GM18519 (cell line): ENCODE measurements around the gene ELMO1.
"Not testable (repeated sequence)": the region's sequence is repeated elsewhere in the genome, so short reads cannot be mapped to it uniquely, and the experiment has no call there.

Experiments used
- ATAC-seq: cut with Tn5 transposase; IDR thresholded peaks from one replicate; pipeline ENCODE4 v1.9.1; 2021; ENCODE audit warnings: mild to moderate bottlenecking, moderate library complexity; ENCODE audit not compliant: unreplicated experiment, low FRiP score

The ELMO1 gene

DNA sequence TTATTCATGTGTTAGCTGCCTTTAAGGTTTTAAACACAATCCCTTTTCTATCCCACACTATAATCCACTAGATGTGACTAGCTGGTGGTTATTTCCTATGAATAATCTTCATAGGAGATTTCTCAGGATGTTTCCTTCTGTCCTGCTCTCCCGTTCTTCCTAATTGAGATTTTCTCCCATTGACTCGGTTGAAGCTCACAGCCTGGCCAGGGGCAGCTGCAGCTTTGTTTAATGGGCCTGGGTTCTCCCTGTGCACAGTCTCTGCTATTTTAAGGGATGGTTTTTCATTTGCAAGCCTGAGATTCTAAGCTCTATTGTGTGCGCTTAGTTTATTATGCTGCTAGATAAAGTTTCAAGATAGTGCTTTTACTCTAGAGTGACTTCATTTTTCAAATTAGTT lies 441.0 kb downstream of the ELMO1 start:
- ATAC-seq: no peak

DNA sequence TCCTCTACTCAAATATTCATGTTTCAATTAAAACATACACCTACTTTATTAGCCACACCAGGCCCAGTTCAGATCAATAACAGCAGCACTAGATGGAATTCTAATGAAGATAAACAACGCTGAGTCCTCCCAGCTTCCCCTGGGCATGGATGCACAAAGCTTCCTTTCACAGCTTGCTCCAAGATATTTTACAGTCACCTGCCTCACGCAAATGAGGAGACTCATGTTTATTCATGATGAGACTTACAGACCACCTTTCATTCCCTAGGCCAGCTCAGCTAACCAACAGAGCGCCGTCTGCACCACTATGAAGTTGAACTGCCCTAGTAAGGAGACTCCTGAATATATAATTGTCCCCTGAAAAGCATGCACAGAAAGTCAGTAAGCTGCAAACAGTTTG lies 441.4 kb downstream of the ELMO1 start:
- ATAC-seq: no peak

DNA sequence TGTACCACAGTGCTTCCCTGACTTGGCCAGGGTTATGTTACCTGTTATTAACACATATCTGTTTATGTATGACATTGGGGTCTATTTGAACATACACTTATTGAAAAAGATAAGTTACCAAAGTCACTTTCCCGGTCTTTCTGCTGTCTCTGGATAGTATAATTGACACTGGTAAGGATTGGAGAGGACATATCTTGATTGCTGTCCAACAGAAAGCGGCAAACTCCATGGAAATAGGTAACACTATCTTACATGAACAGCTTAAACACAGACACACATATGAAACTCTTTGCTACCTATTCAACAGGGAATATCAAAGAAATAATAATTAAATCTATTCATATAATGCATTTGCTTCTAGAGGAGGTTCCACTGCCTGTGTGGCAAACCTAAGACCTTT lies 441.9 kb downstream of the ELMO1 start:
- ATAC-seq: no peak

DNA sequence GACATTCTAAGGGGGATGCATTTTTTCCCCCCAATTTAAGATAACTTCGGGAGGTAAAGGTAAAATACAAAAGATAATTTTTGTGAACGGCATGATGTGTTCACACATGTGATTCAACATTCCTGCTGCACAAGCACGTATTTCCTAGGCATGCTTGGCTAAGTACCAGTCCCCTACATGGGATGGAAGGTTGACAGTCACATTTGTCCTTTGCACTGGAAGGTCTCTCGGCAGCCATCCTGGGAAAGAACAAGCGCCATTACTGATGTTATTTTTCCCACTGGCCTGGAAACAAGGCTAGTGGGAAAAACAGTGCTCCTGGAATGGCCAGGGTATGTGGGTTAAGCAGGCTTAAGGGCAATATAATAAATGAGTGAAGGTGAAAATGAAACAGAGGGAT lies 448.2 kb downstream of the ELMO1 start:
- no peak for ATAC-seq

DNA sequence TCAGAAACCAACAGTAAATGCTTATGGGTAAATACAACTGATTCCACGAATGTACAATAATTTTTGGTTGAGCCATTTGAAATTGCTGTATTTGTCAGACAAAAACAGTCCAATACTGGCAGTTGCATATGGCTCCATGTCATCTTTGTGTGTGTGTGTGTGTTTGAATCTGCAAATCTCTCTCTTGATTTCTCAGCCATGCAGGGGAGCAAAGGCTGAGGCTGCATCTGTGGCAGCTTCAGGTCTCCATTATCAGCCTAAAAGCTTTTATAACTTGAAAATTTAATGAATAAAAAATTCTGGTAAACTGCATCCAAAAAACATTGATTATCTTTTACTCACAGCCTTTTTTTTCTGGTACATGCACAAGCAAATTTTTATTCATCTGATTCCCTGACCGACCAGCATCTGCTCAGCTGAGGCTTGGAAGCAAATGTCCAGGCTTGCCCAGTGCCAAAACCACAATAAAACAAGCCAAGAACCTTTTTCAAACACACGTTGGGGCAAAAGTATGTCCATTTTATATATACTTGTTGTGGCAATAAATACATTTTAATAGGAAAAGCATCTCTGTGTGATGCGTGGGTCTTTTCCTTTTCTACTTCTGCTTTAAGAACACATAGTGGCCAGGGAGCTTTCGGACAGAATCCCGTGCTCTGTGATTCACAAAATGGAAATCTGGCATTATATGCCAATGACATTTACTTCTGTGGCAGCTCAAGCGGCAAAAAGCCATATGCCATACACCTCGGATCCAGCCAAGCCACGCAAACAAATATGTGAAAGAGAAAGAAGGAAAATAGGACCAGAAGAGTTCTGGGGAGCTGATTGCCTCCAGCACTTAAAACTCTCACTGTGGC lies 448.8 kb downstream of the ELMO1 start:
- ATAC-seq: no peak

DNA sequence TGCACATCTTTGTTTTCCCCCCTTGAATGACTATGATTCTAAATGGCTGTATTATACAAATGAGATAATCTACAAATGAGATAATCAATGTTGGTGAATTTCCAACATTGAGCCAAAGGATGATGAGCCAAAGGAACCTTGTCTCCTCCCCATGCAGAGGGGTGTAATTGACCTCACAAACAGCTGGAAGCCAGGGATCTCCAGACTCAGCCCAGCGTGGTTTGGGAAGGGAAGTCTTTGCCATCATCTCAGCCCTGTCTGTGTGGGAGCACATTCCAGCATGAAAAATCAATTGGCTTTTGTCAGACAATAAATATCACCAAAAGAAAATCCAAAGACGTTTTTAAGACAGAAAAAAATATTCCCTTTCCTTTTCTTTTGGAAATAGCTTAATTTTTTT lies 452.9 kb downstream of the ELMO1 start:
- ATAC-seq: no peak

DNA sequence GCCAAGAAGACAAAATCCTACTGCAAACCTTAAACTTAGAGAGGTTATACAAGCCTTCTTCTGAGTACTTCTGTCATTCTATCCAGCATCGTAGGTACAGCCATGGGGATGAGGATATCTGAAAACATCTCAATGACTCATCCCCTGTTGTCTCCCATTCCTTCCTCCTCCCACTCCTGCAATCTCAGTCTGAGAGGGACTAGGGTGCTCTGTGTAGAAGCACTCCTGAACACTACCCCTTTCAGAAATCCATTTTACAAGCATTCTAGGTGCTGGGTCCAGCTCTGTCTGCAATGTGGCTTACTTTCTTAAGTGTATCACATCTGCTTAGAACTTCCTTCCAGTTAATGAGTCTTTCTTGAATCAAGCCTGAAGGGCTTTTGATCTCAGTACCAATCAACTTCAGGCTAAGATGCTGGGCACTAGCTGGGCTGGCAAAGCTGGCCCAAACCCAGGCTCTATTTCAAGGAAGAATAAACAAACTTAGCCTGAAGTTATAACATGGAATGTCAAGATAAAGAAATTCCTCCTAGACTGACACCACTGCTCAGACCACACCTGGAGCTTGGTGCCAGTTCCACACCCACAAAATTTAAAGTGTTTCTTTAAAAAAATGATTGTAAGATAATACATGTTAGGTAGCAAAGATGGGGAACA lies 454.1 kb downstream of the ELMO1 start:
- no peak for ATAC-seq

DNA sequence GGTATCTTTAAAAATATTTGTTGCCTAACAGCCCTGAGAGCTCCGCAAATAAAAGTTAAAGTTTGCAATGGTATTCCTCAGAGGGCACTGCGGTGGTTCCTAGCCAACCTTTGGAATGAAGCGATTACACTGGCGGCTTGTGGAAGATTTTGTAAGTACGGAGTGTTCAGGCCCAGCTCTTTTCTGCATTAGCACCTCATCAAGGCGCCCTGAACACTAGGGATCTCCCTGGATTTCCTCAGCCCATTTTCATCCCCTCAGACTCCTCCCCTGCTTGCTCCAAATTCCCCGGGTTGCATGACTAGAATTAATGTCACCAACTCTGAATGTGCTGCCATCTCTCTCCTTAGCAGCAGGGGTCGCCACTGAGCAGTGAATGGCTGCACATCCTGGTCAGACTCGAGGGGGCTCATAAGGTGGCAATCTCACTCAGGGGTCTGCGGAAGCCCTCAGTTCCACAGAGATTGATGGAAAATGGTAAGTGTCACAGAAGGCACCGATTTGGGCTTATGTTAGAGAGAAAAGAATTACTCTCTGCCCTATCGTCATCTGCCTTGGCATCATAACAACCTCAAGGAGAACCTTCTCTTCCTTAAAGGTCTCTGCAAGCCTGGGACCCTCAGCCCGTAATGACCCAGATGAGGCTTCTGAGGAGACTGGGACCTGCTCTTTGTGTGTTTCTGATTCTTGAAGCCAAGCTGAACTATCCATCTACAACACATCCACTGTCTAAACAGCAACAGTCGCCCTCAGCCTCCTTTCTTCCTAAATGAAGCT lies 461.5 kb downstream of the ELMO1 start:
- no peak for ATAC-seq

DNA sequence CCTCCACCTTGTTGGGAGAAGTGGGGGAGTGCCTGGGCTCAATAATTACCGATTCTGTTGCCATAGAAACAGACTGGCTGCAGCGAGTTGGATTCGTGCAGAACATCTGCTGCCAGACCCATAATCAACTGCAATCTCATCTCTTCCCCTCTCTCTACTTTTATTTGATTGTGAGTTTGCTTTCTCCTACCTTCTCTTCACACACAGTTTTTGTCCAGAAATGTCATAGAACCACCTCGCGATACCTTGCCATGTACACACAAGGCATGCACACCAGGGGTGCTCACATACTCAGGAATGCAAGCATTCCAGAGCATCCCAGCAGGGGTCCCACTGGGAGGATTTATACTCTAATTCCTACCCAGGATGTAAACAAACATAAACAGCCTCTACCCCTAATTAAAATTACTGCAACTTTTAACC lies 462.1 kb downstream of the ELMO1 start:
- ATAC-seq: no peak

DNA sequence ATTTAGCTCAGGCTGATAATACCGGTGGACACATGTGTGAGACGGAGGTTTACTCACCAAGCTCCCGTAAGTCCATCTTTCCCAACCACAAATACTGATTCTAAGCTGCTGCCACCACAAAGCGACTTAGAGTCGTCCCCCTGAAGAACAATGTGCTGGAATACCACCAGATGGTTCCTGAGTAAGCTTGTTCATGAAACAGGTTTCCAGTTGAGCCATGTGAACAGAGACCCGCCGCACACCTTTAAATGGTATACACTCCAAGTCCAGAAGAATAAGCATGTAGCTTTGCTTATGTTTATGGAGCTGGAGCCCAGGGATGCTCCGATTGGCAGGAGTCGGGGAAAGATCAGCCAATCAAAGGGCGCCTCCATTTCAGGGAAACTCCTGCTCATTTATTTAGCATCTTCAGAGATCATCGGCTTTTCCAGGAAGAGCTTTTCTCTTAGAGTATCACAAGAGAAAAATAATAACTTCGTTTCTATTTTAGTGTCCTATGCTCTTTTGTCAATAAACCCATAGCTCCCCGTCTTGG lies 462.7 kb downstream of the ELMO1 start:
- no peak for ATAC-seq

DNA sequence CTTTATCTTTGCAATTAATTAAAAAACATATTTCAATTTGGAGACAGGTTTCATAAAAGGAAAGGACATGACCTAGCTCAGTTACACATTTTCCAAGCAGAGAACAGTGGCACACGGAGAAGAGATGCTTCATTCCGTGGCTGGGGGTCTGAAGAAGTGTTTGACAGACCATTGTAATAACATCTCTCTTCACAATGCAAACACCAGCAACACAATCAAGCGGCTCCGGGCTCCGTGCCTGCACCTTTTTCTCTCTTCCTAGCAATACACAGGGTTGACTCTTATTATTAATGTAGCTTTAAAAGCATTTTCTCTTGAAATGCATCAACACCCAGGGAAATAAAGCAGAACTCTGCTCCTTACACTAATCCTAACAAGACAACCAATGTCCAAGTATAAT lies 463.3 kb downstream of the ELMO1 start:
- ATAC-seq: no peak

DNA sequence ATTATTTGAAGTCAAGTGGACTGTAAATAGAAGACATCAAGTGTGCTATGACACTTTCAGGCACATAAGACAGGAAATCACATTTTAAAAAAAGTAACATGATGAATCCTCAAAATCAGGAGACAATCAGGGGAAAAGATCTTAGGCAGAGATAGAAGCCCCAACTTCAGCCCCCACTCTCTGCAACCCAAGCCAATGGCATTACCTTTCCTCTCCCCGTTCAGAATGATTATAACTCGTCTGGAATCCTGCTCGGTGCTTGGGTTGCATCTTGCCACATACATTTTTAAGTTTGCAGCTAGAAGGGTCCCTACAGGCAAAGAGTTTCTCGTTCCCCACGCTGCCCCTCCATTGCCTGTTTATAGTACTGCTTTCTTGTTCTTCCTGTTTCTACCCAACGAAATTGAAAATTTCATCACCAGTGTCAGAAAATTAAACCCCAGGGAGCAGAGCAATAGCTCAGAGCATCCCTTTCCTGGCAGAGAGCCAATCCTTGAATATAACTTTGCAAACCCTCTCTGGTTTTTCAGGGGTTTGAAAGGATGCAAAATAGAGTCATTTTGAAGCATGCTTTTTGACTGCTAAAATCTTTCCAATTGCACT lies 463.9 kb downstream of the ELMO1 start:
- no peak for ATAC-seq

DNA sequence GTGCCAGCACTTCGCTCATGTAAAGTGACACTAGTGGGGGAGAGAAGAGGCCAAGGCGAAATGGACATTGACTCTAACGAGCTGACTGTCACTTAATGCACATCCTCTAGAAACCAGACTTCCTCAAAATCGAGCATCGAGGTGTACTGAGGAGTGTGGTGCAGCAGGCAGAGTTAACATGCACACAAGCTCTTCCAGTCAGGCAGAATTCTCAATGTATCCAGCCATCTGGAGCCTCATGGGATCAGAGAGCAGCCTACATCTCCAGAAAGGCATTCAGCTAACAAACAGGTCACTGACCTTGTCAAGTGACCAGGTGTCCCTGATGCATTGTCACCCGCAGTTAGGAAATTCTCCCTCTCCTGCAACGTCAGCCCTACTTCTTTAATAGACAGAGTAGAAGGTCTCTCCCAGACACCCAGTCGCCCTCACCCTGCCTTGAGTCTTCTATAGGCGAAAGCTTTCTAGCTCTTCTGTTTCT lies 464.6 kb downstream of the ELMO1 start:
- no peak for ATAC-seq

DNA sequence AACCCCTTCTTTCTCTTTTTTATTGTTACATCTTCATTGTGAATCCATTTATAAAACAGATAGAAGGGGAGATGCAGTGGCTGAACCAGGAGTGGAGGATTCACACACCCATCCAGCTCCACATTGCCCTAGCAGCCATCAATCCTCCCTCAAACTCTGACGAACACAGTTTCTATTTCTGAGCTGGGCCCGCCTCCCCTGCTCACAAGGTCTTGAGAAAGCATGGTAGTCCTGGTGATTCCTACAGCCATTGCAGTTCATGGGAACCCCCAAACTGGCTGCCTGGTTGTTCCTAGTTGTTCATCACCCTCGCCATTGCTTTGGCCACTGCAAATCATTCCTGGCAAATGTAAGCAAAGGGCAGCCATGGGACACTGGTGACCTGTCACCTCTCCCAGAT lies 465.9 kb downstream of the ELMO1 start:
- no peak for ATAC-seq

DNA sequence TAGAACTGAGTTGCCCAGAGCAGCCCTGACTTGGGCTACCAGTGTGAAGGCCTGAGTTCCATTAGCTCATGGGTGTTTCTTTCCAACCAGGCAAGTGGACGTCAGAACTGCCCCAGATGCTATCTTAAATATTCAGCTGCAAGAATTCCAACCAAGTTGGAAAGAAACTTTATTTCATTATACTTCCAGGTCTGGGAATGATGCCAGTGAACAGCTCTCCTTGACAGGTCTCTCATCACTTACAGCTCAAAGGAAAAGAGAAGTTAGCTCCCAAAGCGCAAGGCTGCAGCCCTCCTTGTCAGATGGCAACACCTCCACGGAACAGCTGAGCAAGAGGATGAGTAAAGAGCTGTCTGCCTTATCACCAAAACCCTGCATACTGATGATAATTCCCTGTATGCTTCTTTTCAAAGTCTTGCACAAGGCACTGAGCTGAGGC lies 468.8 kb downstream of the ELMO1 start:
- ATAC-seq: no peak

DNA sequence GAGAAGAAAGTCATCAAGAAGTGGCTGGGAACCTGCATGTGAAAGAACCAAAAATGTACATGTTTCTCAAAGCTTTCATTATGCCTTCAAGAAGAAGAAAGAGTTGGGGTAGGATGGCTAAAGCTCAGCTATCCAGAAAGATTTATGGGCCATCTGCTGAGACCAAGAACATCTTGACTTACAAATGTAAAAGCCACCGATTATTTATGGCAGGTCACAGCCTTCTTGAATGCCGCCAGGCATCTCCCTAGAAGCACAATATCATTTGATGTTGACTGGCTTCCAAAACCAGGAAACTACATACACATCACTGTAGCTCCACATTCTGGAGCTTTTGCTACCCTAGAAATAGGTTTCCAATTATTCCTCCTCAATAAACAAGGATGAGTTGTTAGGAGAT lies 470.2 kb downstream of the ELMO1 start:
- no peak for ATAC-seq

DNA sequence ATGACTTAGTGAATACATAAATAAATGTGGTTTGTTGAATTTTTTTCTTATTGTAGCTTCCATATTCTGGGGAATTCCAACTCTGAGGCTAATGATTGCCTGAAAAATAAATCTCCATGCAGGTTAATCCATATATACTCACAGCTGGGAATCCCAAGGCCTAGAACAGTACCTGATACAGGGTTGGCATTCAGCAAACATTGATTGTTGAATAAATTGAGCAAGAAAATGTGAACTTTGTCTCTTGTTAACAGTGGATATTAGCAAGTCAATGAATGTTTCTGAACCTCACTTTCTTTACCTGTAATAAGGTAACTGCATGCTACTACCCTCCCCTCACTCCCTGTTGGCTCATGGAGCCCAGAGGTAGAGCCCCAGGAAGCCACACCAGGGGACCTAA lies 470.8 kb downstream of the ELMO1 start:
- ATAC-seq: no peak

DNA sequence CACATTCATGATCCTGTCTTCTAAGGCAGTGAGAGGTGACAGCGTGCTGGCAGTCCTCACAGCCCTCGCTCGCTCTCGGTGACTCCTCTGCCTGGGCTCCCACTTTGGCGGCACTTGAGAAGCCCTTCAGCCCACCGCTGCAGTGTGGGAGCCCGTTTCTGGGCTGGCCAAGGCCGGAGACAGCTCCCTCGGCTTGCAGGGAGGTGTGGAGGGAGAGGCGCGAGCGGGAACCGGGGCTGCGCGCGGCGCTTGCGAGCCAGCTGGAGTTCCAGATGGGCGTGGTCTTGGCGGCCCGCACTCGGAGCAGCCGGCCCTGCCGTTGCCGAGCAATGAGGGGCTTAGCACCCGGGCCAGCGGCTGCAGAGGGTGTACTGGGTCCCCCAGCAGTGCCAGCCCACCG lies 475.1 kb downstream of the ELMO1 start:
- ATAC-seq: not testable (repeated sequence)

DNA sequence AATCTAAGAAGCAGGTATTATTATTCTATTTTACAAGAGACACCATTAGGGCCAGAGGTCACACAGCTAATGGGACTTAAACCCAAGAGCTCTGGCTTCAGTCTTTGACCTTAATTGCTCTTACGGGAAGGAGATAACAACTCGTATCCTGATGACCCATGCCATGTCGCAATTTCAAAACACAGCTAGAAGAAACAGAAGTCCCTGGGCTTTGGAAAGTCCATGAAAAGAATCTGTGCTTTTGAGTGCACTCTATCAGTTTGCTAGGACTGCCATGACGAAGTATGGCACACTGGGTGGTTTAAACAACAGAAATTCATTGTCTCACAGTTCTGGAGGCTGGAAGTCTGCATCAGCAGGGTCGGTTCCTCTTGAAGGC lies 476.5 kb downstream of the ELMO1 start:
- ATAC-seq: no peak

DNA sequence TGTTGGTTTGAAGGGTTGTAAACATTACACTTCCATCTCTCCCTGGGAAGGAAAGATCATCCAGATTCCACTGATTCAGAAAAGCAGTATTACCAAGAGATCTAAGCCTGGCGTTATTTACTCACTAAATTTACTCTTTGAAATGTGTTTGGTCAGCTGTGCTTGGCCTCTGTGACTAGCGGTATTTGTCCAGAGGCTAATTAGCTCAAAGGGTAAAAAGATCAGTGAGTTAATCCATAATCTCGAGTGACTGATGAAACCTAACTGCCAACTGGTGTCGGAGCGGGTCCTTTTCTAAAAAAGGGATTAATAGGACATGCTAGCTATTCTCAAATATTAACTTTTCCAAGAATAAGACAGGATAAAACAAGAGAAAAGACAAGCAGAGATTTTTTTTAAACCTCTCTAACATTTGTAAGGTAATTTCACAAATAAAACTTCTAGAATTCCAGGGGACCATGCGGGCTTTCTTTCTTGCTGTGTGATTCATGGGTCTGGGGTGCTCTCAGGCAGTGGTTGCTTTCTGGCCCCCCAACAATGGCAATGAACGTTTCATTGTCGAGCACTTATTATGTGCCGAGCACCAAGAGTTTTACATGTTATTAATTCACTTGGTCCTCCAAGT lies 477.0 kb downstream of the ELMO1 start:
- no peak for ATAC-seq
